ENCODE measurements around the gene FAM50B.

The FAM50B gene

DNA sequence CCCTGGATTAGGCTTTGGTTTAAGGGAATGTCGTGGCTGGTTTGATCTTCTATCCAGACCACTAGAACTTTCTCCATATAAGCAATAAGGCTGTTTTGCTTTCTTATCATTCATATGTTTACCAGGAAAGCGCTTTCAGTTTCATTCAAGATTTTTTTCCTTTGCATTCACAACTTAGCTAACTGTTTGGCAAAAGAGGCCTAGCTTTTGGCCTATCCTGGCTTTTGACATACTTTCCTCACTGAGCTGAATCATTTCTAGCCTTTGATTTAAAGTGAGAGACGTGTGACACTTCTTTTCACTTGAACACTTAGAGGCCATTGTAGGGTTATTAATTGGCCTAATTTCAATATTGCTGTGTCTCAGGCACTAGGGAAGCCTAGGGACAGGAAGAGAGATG lies 1.7 kb upstream of the FAM50B start:
- TF ChIP-seq, protein P1, sequence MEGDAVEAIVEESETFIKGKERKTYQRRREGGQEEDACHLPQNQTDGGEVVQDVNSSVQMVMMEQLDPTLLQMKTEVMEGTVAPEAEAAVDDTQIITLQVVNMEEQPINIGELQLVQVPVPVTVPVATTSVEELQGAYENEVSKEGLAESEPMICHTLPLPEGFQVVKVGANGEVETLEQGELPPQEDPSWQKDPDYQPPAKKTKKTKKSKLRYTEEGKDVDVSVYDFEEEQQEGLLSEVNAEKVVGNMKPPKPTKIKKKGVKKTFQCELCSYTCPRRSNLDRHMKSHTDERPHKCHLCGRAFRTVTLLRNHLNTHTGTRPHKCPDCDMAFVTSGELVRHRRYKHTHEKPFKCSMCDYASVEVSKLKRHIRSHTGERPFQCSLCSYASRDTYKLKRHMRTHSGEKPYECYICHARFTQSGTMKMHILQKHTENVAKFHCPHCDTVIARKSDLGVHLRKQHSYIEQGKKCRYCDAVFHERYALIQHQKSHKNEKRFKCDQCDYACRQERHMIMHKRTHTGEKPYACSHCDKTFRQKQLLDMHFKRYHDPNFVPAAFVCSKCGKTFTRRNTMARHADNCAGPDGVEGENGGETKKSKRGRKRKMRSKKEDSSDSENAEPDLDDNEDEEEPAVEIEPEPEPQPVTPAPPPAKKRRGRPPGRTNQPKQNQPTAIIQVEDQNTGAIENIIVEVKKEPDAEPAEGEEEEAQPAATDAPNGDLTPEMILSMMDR (IDR thresholded peaks at IDR 0.05; ENCODE audit: insufficient read depth, low read length, missing control alignments) = no peak
- POLR2A ChIA-PET = interaction anchor here (3.1 kb wide), 1 partner anchor 98 kb away, joined by 27 read pairs; no protein-coding TSS in a partner anchor
- no peak for DNase-seq (ENCODE audit: low read depth, low spot score)
- CTCF ChIA-PET = interaction anchor here (1.1 to 6.4 kb wide), 16 partner anchors 10 to 568 kb away, joined by 3 to 164 read pairs (median 25); no protein-coding TSS in a partner anchor
- no peak overlapping the region for H3K4me3 ChIP-seq (ENCODE audit: low read depth, low read length)

DNA sequence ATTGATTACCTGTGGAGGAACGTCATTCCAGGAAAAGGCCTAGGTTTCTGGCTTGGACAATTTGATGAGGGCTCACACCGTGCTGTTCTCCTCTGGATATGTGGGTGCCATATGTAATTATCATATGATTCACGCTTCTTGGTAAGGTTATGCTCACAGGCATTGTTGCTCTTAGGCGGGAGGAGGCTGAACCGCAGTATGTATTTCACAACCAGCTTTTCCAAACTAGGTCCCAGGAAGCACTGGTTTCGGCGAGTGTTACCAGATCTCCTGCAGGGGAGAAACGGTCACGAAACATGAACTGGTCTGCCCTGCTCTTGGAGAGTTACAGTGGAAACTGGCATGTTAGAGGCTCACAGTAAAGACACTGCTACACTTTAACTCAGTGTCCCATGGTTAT lies 793 bp upstream of the FAM50B start:
- H3K4me3 ChIP-seq (ENCODE audit: low read depth, low read length) = no peak overlapping the region; the same call in 1 of the 2 replicates
- TF ChIP-seq, protein P1 (IDR thresholded peaks at IDR 0.05; ENCODE audit: insufficient read depth, low read length, missing control alignments) = no peak
- ChIA-PET CTCF (interaction anchor here (0.6 to 6.4 kb wide), 65 partner anchors 7 to 599 kb away, joined by 3 to 164 read pairs (median 7); a partner anchor contains a TSS), POLR2A (interaction anchor here (0.6 to 3.1 kb wide), 7 partner anchors 18 to 591 kb away, joined by 3 to 27 read pairs (median 3); no protein-coding TSS in a partner anchor)
- DNase-seq (ENCODE audit: low read depth, low spot score) = no peak

DNA sequence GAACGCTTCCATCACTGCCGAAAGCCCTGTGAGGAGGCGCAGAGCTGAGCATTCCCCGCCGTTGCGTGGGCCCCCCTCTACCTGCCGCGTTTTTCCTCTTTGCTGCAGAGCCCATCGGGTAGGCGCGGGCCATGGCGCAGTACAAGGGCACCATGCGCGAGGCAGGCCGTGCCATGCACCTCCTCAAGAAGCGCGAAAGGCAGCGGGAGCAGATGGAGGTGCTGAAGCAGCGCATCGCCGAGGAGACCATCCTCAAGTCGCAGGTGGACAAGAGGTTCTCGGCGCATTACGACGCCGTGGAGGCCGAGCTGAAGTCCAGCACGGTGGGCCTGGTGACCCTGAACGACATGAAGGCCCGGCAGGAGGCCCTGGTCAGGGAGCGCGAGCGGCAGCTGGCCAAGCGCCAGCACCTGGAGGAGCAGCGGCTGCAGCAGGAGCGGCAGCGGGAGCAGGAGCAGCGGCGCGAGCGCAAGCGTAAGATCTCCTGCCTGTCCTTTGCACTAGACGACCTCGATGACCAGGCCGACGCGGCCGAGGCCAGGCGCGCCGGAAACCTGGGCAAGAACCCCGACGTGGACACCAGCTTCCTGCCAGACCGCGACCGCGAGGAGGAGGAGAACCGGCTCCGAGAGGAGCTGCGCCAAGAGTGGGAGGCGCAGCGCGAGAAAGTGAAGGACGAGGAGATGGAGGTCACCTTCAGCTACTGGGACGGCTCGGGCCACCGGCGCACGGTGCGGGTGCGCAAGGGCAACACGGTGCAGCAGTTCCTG lies 693 bp downstream of the FAM50B start:
- TF ChIP-seq, protein P1 (IDR thresholded peaks at IDR 0.05; ENCODE audit: insufficient read depth, low read length, missing control alignments) = no peak
- POLR2A ChIA-PET = interaction anchor here (0.9 to 3.1 kb wide), 6 partner anchors 16 to 128 kb away, joined by 3 to 27 read pairs (median 4); no protein-coding TSS in a partner anchor
- CTCF ChIA-PET = interaction anchor here (0.9 to 6.4 kb wide), 54 partner anchors 9 to 601 kb away, joined by 3 to 164 read pairs (median 8); a partner anchor contains a TSS
- peak overlapping the region; percentile 59 for H3K4me3 ChIP-seq (ENCODE audit: low read depth, low read length)
- DNase-seq (ENCODE audit: low read depth, low spot score) = no peak

DNA sequence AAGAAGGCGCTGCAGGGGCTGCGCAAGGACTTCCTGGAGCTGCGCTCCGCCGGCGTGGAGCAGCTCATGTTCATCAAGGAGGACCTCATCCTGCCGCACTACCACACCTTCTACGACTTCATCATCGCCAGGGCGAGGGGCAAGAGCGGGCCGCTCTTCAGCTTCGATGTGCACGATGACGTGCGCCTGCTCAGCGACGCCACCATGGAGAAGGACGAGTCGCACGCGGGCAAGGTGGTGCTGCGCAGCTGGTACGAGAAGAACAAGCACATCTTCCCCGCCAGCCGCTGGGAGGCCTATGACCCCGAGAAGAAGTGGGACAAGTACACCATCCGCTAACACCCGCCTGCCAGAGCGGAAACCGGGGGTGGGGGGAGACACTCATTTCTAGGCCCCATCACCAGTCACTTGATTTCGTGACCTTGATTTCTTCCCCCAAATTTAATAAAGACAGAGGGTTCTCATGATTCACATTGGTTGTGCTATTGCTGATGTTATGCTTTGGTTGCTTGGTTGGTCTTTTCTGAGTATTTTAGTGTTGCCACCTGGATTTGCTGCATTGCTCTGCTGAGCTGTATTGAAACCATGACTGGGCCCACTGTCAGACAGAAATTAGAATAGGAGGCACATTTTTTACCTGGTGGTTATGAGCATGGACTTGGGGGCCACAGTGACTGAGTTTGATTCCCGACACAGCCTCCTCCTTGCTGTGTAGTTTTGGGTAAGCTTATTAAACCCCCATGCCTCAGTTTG lies 1.5 kb downstream of the FAM50B start:
- no peak for DNase-seq (ENCODE audit: low read depth, low spot score)
- ChIA-PET POLR2A (interaction anchor here (0.9 kb wide), 1 partner anchor 105 kb away, joined by 3 read pairs; no protein-coding TSS in a partner anchor), CTCF (interaction anchor here (1.3 to 6.4 kb wide), 24 partner anchors 10 to 171 kb away, joined by 4 to 164 read pairs (median 26); a partner anchor contains a TSS)
- TF ChIP-seq, protein P1 (IDR thresholded peaks at IDR 0.05; ENCODE audit: insufficient read depth, low read length, missing control alignments) = no peak
- peak overlapping the region; percentile 59; the same call in 1 of the 2 replicates for H3K4me3 ChIP-seq (ENCODE audit: low read depth, low read length)

DNA sequence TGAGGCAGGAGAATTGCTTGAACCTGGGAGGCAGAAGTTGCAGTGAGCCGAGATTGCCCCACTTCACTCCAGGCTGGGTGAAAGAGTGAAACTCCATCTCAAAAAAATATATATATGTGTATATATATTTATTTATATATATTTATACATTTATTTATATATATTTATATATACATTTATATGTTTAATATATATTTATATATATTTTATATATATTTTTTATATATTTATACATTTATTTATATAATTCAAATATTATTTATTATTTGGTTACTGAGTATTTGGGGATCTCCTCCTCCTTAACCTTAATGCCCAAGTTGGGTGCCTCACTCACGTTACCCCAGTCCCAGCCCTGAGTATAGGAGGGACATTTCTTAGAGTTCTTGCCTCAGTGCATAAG lies 2.7 kb downstream of the FAM50B start:
- ChIA-PET CTCF (interaction anchor here (1.2 to 6.4 kb wide), 7 partner anchors 9 to 133 kb away, joined by 3 to 164 read pairs (median 51); no protein-coding TSS in a partner anchor), POLR2A (no interaction called here)
- no peak for DNase-seq (ENCODE audit: low read depth, low spot score)
- no peak overlapping the region for H3K4me3 ChIP-seq (ENCODE audit: low read depth, low read length)
- TF ChIP-seq, protein P1 (IDR thresholded peaks at IDR 0.05; ENCODE audit: insufficient read depth, low read length, missing control alignments) = no peak
